GM23248 (cell line): ENCODE results near the gene SCN4B.

ENCODE experiments used
- EZH2 ChIP-seq: fragments of 200-600 bp; sonication (generic); IDR thresholded peaks from 2 replicates; pipeline ENCODE4 v1.6.1; 2018; ENCODE audit warnings: antibody characterized with exemption, mild to moderate bottlenecking; ENCODE audit not compliant: insufficient read depth, poor library complexity, severe bottlenecking
- EZH2phosphoT487 ChIP-seq: fragments of 200-600 bp; sonication (generic); IDR thresholded peaks from 2 replicates; pipeline ENCODE4 v1.6.1; 2018; ENCODE audit warnings: antibody characterized with exemption, moderate library complexity, mild to moderate bottlenecking, low read depth; ENCODE audit not compliant: insufficient read depth

GRCh38 chr11:118153516-118153915 lies 893 bp upstream of the SCN4B start:
- TF ChIP-seq EZH2 (no peak), EZH2phosphoT487 (no peak)
